ENCODE measurements around the gene LHX6. TPM values are rescaled to one million over a fixed set of nuclear protein-coding genes. Genes with fewer than 3 reads are reported as not detected.
A peak's percentile ranks its signal among the peaks of the same experiment; 100 is the strongest.

The LHX6 gene
- polyA plus RNA-seq (2011; rRNA removed), result 0.26 and 0.29 TPM in 2 replicates
- polyA plus RNA-seq (2012; cell fraction: cytosol; rRNA removed), result 0.16 and 0.22 TPM in 2 replicates
- polyA plus RNA-seq (2012; cell fraction: nucleus; rRNA removed), result 0.20 and 0.40 TPM in 2 replicates
- 0.14 to 0.38 TPM (median 0.20 TPM) in 3 replicates for polyA plus RNA-seq (2017; fragmentation: RNase III; extraction: RNeasy Plus Mini Kit Qiagen cat#74134 plus additional on column Dnase treatment)
- 0.19 and 0.21 TPM in 2 replicates for polyA minus RNA-seq (2011; rRNA and poly(A)+ RNA removed)

DNA sequence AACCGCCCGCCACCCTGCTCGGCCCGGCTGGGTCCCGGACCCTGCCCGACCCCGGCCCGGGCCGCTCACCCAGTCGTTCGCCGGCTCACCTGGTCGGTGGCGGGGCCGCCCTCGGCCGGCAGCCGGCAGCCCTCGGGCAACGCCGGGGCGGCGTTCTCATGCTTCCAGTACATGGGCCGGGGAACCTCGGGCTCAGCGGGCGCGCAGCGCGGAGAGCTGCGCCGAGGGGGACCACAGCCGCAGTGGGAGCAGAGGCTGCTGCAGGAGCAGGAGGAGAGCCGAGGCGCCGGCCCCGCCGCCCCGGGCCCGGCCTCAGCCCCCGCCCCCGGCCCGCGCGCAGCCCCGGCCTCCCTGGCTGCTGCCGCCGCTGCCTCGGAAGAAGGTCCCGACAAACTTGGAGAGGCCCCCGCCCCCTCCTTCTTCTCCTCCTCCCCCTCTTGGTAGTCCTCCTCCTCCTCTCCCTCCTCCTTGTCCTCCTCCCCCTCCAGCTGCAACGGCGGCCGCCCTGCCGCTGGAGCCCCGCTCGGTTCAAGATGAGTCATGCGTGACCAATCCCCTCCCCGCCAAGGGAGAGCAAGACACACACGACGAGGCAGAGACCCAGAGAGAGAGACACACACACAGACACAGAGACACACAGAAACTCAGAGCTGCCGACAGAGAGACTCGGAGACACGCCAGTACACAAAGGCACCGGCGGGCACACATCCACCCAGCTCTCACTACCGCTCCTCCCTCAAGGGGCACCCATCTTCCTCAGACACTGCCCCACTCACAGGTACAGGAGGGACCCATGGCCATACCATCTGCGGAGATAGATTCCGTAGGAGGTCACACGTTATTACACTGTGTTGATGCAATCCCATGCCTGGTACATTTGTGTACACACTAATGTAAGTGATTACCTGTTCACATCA, at the start of gene LHX6:
Gene LHX6, minus strand, starts transcription at position 390 of the 917 bp plus-strand sequence. Its CDS starts 217 bp downstream, at position 173.
- ChIA-PET CTCF (interaction anchor here (0.6 to 1.6 kb wide), 2 partner anchors 122 kb away, joined by 3 to 7 read pairs; no protein-coding TSS in a partner anchor), POLR2A (no interaction called here)
- Histone ChIP-seq H3K4me2 (peak within 1 kb of the TSS; percentile 96), H3K27ac (peak within 1 kb of the TSS; percentile 6 to 80; a peak in 4 of 6 replicates), H3K9me3 (no peaks in the 10 kb centered on the region), H3K4me3 (peak within 1 kb of the TSS; percentile 57), H3K4me1 (peaks cover 10% of the 10 kb centered on the region; the same call in 1 of the 3 replicates)
- ATAC-seq, result peak; percentile 26 to 35; a peak in 5 of 6 replicates
- no peak for FAIRE-seq
- no peak for DNase-seq (ENCODE audit: low read depth in 1 of 2, low spot score in 1 of 2)
- TF ChIP-seq FOSL2 (IDR thresholded peaks at IDR 0.05) (no peak), FOSL2 (CRISPR knock-in tag; IDR thresholded peaks at IDR 0.05) (peak; percentile 59), NFE2L2 (conservative IDR thresholded peaks at IDR 0.05; ENCODE audit: low read length) (no peak), GATA3 (IDR thresholded peaks at IDR 0.05; ENCODE audit: borderline replicate concordance) (no peak)
- 31% methylated on average over 21 of the region's 70 CpGs for WGBS (ENCODE audit: missing lambda C conversion rate)

DNA sequence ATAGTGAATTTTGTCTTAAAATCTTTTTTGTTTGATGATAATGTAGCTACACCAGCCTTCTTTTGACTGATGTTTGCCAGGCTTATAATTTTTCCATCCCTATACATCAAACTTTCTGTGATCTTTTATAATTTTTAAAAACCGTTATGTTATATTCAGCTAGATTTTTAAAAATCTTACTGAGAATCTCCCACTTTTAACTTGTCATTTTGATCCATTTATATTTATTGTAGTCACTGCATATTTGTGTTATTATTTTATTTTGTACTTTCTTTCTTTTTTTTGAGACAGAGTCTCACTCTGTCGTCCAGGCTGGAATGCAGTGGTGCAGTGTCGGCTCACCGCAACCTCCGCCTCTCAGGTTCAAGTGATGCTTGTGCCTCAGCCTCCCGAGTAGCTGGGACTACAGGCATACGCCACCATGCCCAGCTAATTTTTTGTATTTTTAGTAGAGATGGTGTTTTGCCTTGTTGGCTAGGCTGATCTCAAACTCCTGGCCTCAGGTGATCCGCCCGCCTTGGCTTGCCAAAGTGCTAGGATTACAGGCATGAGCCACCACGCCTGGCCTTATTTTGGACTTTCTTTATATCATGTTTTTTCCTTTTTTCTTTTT, 48.6 kb upstream of the LHX6 start:
- H3K9me3 ChIP-seq, result peaks cover 27% of the 10 kb centered on the region
- no peaks in the 10 kb centered on the region for H3K4me1 ChIP-seq
- H3K4me3 ChIP-seq, result no peak overlapping the region
- DNase-seq (ENCODE audit: low read depth in 1 of 2, low spot score in 1 of 2) (no peak), ATAC-seq (no peak), FAIRE-seq (no peak)
- WGBS (ENCODE audit: missing lambda C conversion rate), result 96% methylated on average over 10 of the region's 10 CpGs
- no peak overlapping the region for H3K27ac ChIP-seq
- ChIA-PET POLR2A (interaction anchor here (0.7 kb wide), 2 partner anchors 13 to 551 kb away, joined by 3 read pairs; partner anchors contain the start of genes MRRF and RBM18), CTCF (interaction anchor here (1.2 kb wide), 1 partner anchor 12 kb away, joined by 3 read pairs; the partner anchor contains the start of genes MRRF and RBM18)
- no peak overlapping the region for H3K4me2 ChIP-seq
- TF ChIP-seq, protein P1, sequence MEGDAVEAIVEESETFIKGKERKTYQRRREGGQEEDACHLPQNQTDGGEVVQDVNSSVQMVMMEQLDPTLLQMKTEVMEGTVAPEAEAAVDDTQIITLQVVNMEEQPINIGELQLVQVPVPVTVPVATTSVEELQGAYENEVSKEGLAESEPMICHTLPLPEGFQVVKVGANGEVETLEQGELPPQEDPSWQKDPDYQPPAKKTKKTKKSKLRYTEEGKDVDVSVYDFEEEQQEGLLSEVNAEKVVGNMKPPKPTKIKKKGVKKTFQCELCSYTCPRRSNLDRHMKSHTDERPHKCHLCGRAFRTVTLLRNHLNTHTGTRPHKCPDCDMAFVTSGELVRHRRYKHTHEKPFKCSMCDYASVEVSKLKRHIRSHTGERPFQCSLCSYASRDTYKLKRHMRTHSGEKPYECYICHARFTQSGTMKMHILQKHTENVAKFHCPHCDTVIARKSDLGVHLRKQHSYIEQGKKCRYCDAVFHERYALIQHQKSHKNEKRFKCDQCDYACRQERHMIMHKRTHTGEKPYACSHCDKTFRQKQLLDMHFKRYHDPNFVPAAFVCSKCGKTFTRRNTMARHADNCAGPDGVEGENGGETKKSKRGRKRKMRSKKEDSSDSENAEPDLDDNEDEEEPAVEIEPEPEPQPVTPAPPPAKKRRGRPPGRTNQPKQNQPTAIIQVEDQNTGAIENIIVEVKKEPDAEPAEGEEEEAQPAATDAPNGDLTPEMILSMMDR (IDR thresholded peaks at IDR 0.05), result no peak
- TF ChIP-seq MAFK (IDR thresholded peaks at IDR 0.05; ENCODE audit: partially characterized antibody) (no peak), EHMT2 (IDR thresholded peaks at IDR 0.05; ENCODE audit: low read depth) (no peak), NPAS2 (CRISPR knock-in tag; IDR thresholded peaks at IDR 0.05; ENCODE audit: borderline replicate concordance) (no peak)

DNA sequence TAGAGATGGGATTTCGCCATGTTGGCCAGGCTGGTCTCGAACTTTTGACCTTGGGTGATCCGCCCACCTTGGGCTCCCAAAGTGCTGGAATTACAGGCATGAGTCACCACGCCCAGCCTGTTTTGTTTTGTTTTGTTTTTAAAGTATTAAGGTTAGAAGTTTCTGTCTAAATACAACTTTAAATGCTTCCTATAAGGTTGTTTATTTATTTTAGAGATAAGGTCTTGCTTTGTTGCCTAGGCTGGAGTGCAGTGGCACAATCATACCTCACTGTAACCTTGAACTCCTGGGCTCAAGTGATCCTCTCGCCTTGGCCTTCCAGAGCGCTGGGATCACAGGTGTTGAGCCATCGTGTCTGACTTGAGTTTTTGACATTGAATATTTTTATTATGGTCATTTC, 47.3 kb upstream of the LHX6 start:
- POLR2A ChIA-PET, result no interaction called here
- TF ChIP-seq, protein P2, sequence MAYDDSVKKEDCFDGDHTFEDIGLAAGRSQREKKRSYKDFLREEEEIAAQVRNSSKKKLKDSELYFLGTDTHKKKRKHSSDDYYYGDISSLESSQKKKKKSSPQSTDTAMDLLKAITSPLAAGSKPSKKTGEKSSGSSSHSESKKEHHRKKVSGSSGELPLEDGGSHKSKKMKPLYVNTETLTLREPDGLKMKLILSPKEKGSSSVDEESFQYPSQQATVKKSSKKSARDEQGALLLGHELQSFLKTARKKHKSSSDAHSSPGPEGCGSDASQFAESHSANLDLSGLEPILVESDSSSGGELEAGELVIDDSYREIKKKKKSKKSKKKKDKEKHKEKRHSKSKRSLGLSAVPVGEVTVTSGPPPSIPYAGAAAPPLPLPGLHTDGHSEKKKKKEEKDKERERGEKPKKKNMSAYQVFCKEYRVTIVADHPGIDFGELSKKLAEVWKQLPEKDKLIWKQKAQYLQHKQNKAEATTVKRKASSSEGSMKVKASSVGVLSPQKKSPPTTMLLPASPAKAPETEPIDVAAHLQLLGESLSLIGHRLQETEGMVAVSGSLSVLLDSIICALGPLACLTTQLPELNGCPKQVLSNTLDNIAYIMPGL (CRISPR knock-in tag; IDR thresholded peaks at IDR 0.05; ENCODE audit: borderline replicate concordance), result no peak
- no peak for TF ChIP-seq GATA3 (IDR thresholded peaks at IDR 0.05; ENCODE audit: borderline replicate concordance)
- TF ChIP-seq JUN (IDR thresholded peaks at IDR 0.05), result no peak
- TF ChIP-seq HOXB5 (CRISPR knock-in tag; IDR thresholded peaks at IDR 0.05), result no peak
- no peak for TF ChIP-seq TP53 (CRISPR knock-in tag; IDR thresholded peaks at IDR 0.05)
- no peak for TF ChIP-seq FOXS1 (CRISPR knock-in tag; IDR thresholded peaks at IDR 0.05)
- TF ChIP-seq POLR2AphosphoS2 (conservative IDR thresholded peaks at IDR 0.05; ENCODE audit: low read length), result no peak
- TF ChIP-seq POLR2A (IDR thresholded peaks at IDR 0.05; ENCODE audit: low read length), result no peak
- TF ChIP-seq TFCP2L1 (CRISPR knock-in tag; IDR thresholded peaks at IDR 0.05), result no peak
- TF ChIP-seq HDAC2 (IDR thresholded peaks at IDR 0.05), result no peak
- TF ChIP-seq EHMT2 (IDR thresholded peaks at IDR 0.05; ENCODE audit: low read depth), result no peak
- TF ChIP-seq, protein P3, sequence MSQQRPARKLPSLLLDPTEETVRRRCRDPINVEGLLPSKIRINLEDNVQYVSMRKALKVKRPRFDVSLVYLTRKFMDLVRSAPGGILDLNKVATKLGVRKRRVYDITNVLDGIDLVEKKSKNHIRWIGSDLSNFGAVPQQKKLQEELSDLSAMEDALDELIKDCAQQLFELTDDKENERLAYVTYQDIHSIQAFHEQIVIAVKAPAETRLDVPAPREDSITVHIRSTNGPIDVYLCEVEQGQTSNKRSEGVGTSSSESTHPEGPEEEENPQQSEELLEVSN (IDR thresholded peaks at IDR 0.05; ENCODE audit: borderline replicate concordance, low read depth), result no peak
- H3K4me2 ChIP-seq, result no peak overlapping the region
- DNase-seq (ENCODE audit: low read depth in 1 of 2, low spot score in 1 of 2) (no peak), FAIRE-seq (no peak), ATAC-seq (no peak)
- WGBS (ENCODE audit: missing lambda C conversion rate), result 88% methylated on average over 7 of the region's 7 CpGs
- peaks cover 27% of the 10 kb centered on the region for H3K9me3 ChIP-seq
- no peak overlapping the region for H3K4me3 ChIP-seq
- no peaks in the 10 kb centered on the region for H3K4me1 ChIP-seq
- H3K27ac ChIP-seq, result no peak overlapping the region
- CTCF ChIA-PET, result no interaction called here

All from A549 (cell line).